ENCODE data around the gene FAM170B. TPM values are rescaled to one million over a fixed set of nuclear protein-coding genes. Genes with fewer than 3 reads are reported as not detected.

The FAM170B gene
- total RNA-seq, 1 donor from 2014 or later: not detected

- TF ChIP-seq CTCF (IDR thresholded peaks at IDR 0.05): no peak
- no peak overlapping the region for H3K27ac ChIP-seq
- H3K36me3 ChIP-seq: no peaks in the 10 kb centered on the region
- no peak overlapping the region for H3K4me3 ChIP-seq
- intact Hi-C loops (cut with DNase I): no loop called here
- no peaks in the 10 kb centered on the region for H3K27me3 ChIP-seq
- DNase-seq (no peak), ATAC-seq (no peak)
- H3K9me3 ChIP-seq: no peaks in the 10 kb centered on the region
- peaks cover 20% of the 10 kb centered on the region for H3K4me1 ChIP-seq
Observed at GRCh38 chr10:49174261-49174925, 40.6 kb upstream of the FAM170B start.

- Histone ChIP-seq H3K9me3 (no peaks in the 10 kb centered on the region), H3K4me1 (peaks cover 20% of the 10 kb centered on the region), H3K27me3 (no peaks in the 10 kb centered on the region), H3K27ac (no peak overlapping the region), H3K36me3 (no peaks in the 10 kb centered on the region), H3K4me3 (no peak overlapping the region)
- TF ChIP-seq CTCF (IDR thresholded peaks at IDR 0.05): no peak
- no peak for ATAC-seq
- no peak for DNase-seq
- intact Hi-C loops (cut with DNase I): no loop called here
Observed at GRCh38 chr10:49173853-49174252, 40.0 kb upstream of the FAM170B start.

GRCh38 chr10:49173201-49173772 lies 39.5 kb upstream of the FAM170B start:
- Histone ChIP-seq H3K27me3 (no peaks in the 10 kb centered on the region), H3K36me3 (no peaks in the 10 kb centered on the region), H3K4me1 (peaks cover 20% of the 10 kb centered on the region), H3K27ac (no peak overlapping the region), H3K4me3 (no peak overlapping the region), H3K9me3 (no peaks in the 10 kb centered on the region)
- ATAC-seq (no peak), DNase-seq (no peak)
- intact Hi-C loops (cut with DNase I): no loop called here
- TF ChIP-seq CTCF (IDR thresholded peaks at IDR 0.05): no peak

- intact Hi-C loops (cut with DNase I): no loop called here
- Histone ChIP-seq H3K27ac (no peak overlapping the region), H3K4me3 (no peak overlapping the region), H3K9me3 (no peaks in the 10 kb centered on the region), H3K36me3 (no peaks in the 10 kb centered on the region), H3K27me3 (no peaks in the 10 kb centered on the region), H3K4me1 (peaks cover 18% of the 10 kb centered on the region)
- TF ChIP-seq CTCF (IDR thresholded peaks at IDR 0.05): no peak
- DNase-seq (no peak), ATAC-seq (no peak)
Observed at GRCh38 chr10:49172777-49173132, 38.9 kb upstream of the FAM170B start.

GRCh38 chr10:49172061-49172776 lies 38.4 kb upstream of the FAM170B start:
- Histone ChIP-seq H3K4me1 (peaks cover 12% of the 10 kb centered on the region), H3K27ac (no peak overlapping the region), H3K9me3 (no peaks in the 10 kb centered on the region), H3K36me3 (no peaks in the 10 kb centered on the region), H3K4me3 (no peak overlapping the region), H3K27me3 (no peaks in the 10 kb centered on the region)
- TF ChIP-seq CTCF (IDR thresholded peaks at IDR 0.05): no peak
- DNase-seq: no peak
- intact Hi-C loops (cut with DNase I): no loop called here
- no peak for ATAC-seq
